HFF-Myc (cell line): ENCODE measurements around the gene ZNF846.
A peak's percentile ranks its signal among the peaks of the same experiment; 100 is the strongest.
"Not testable (repeated sequence)": the region's sequence is repeated elsewhere in the genome, so short reads cannot be mapped to it uniquely, and the experiment has no call there.

Experiments
- DNase-seq: peaks from one replicate; pipeline ENCODE4 v3.0.0-alpha.2; 2011; ENCODE audit warnings: low read depth; ENCODE audit errors: extremely low read depth
- H3K4me3 ChIP-seq: replicated peaks from 2 replicates; pipeline ENCODE4 v1.5.1; 2011; ENCODE audit warnings: low read depth, mild to moderate bottlenecking, control low read depth, low read length
- CTCF ChIP-seq: IDR thresholded peaks from 2 replicates; pipeline ENCODE4 v1.5.1; 2012; ENCODE audit warnings: mild to moderate bottlenecking, low read depth, low read length, control low read depth; ENCODE audit errors: missing control alignments

Gene ZNF846

GRCh38 chr19:9799162-9799561, 30.6 kb upstream of the ZNF846 start:
- no peak for TF ChIP-seq CTCF
- DNase-seq = no peak
- no peak overlapping the region for H3K4me3 ChIP-seq

- no peak overlapping the region for H3K4me3 ChIP-seq
- no peak for DNase-seq
- no peak for TF ChIP-seq CTCF
Measured at GRCh38 chr19:9797871-9798270, 29.3 kb upstream of the ZNF846 start.

- TF ChIP-seq CTCF = peak; percentile 87
- H3K4me3 ChIP-seq = no peak overlapping the region
- peak; percentile 81 for DNase-seq
Measured at GRCh38 chr19:9796113-9796773, 27.7 kb upstream of the ZNF846 start.

GRCh38 chr19:9793071-9793591, 24.6 kb upstream of the ZNF846 start:
- peak overlapping the region; percentile 49 for H3K4me3 ChIP-seq
- DNase-seq = no peak
- TF ChIP-seq CTCF = no peak

- H3K4me3 ChIP-seq = peak overlapping the region; percentile 49
- TF ChIP-seq CTCF = no peak
- DNase-seq = peak; percentile 40
Measured at GRCh38 chr19:9792206-9793070, 23.9 kb upstream of the ZNF846 start.

- TF ChIP-seq CTCF = no peak
- peak; percentile 46 for DNase-seq
- H3K4me3 ChIP-seq = peak overlapping the region; percentile 49
Measured at GRCh38 chr19:9791552-9792205, 23.1 kb upstream of the ZNF846 start.

- H3K4me3 ChIP-seq, DNase-seq: not testable (repeated sequence)
Measured at GRCh38 chr19:9791073-9791367, 22.5 kb upstream of the ZNF846 start.

GRCh38 chr19:9789579-9789978, 21.0 kb upstream of the ZNF846 start:
- not testable (repeated sequence) for H3K4me3 ChIP-seq, DNase-seq
